IMR-90 (cell line): ENCODE measurements around the gene FBXO17. TPM values are rescaled to one million over a fixed set of nuclear protein-coding genes. Genes with fewer than 3 reads are reported as not detected.

Experiments
- ATAC-seq: fragments of 200-7000 bp; cut with Tn5 transposase; 2 replicates; pipeline ENCODE4 v1.9.1; 2020; ENCODE audit warnings: low read depth, mild to moderate bottlenecking, moderate library complexity
- BruUV-seq: library from RNA; stranded (reverse); fragments of 400-500 nt; replicated peaks from 2 replicates; lab custom pipeline; 2021; lab: Mats Ljungman, UMichigan
- CTCF ChIA-PET: fragments of 300-600 bp; formaldehyde crosslinking; extraction: SDS; loops from one replicate; lab custom pipeline; 2021; ENCODE audit warnings: antibody characterized with exemption; lab: Yijun Ruan, JAX
- POLR2A ChIA-PET: fragments of 300-600 bp; sonication (Branson Sonifier 250); formaldehyde crosslinking; loops from one replicate; lab custom pipeline; 2022; ENCODE audit warnings: antibody characterized with exemption; ENCODE audit not compliant: unreplicated experiment; lab: Charles Lee
- DNase-seq: peaks from one replicate; pipeline ENCODE4 v3.0.0; 2013
- H2AFZ ChIP-seq: replicated peaks from 2 replicates; pipeline ENCODE3; 2013; ENCODE audit warnings: low read length, mild to moderate bottlenecking; ENCODE audit not compliant: poor library complexity
- H2AK5ac ChIP-seq: 2 replicates; pipeline ENCODE4 v1.6.1; 2013; ENCODE audit warnings: low read depth, low read length, inconsistent platforms
- H2AK9ac ChIP-seq: replicated peaks from 2 replicates; pipeline ENCODE3; 2013; ENCODE audit warnings: mild to moderate bottlenecking, low read depth, low read length, moderate library complexity; ENCODE audit not compliant: poor library complexity
- H2BK120ac ChIP-seq: 2 replicates; pipeline ENCODE4 v1.6.1; 2013; ENCODE audit warnings: low read depth, low read length, inconsistent platforms
- H2BK15ac ChIP-seq: 3 replicates; pipeline ENCODE4 v1.6.1; 2013; ENCODE audit warnings: low read depth, low read length, inconsistent platforms
- H2BK20ac ChIP-seq: 2 replicates; pipeline ENCODE4 v1.6.1; 2013; ENCODE audit warnings: low read depth, mild to moderate bottlenecking, inconsistent platforms, low read length, moderate library complexity
- H2BK5ac ChIP-seq: 2 replicates; pipeline ENCODE4 v1.6.1; 2013; ENCODE audit warnings: mild to moderate bottlenecking, low read depth, low read length, inconsistent platforms; ENCODE audit not compliant: poor library complexity, severe bottlenecking
- H3K14ac ChIP-seq: replicated peaks from 2 replicates; pipeline ENCODE4 v1.6.1; 2013; ENCODE audit warnings: low read depth, low read length, inconsistent platforms
- H3K18ac ChIP-seq: 2 replicates; pipeline ENCODE4 v1.6.1; 2013; ENCODE audit warnings: low read depth, low read length, control low read depth
- H3K23ac ChIP-seq: 2 replicates; pipeline ENCODE4 v1.6.1; 2013; ENCODE audit warnings: low read depth, low read length, inconsistent platforms
- H3K27ac ChIP-seq: 2 replicates; pipeline ENCODE4 v1.5.1; 2013; ENCODE audit warnings: mild to moderate bottlenecking, control low read depth, low read length; ENCODE audit not compliant: insufficient read depth
- H3K27me3 ChIP-seq: 2 replicates; pipeline ENCODE4 v1.6.1; 2013; ENCODE audit warnings: low read length; ENCODE audit not compliant: control insufficient read depth, insufficient read depth
- H3K36me3 ChIP-seq: 2 replicates; pipeline ENCODE4 v1.6.1; 2013; ENCODE audit warnings: low read length, mixed read lengths; ENCODE audit not compliant: control insufficient read depth, insufficient read depth
- H3K4ac ChIP-seq: 2 replicates; pipeline ENCODE4 v1.6.1; 2013; ENCODE audit warnings: low read depth, low read length, inconsistent platforms
- H3K4me1 ChIP-seq: 2 replicates; pipeline ENCODE4 v1.6.1; 2013; ENCODE audit warnings: low read length, mixed read lengths; ENCODE audit not compliant: control insufficient read depth, insufficient read depth
- H3K4me2 ChIP-seq: 2 replicates; pipeline ENCODE4 v1.6.1; 2013; ENCODE audit warnings: low read depth, mild to moderate bottlenecking, control low read depth, low read length, moderate library complexity
- H3K4me3 ChIP-seq: 2 replicates; pipeline ENCODE4 v1.5.1; 2013; ENCODE audit warnings: low read depth, mild to moderate bottlenecking, control low read depth, low read length, moderate library complexity; ENCODE audit not compliant: insufficient read depth
- H3K56ac ChIP-seq: 2 replicates; pipeline ENCODE4 v1.6.1; 2013; ENCODE audit warnings: low read length, inconsistent platforms; ENCODE audit not compliant: insufficient read depth; ENCODE audit errors: extremely low read depth
- H3K79me1 ChIP-seq, 2 experiments: 2 replicates each; pipeline ENCODE4 v1.6.1; 2013; ENCODE audit warnings: low read length in 2 of 2, inconsistent platforms in 1 of 2, low read depth in 1 of 2
- H3K9ac ChIP-seq: 2 replicates; pipeline ENCODE4 v1.6.1; 2013; ENCODE audit warnings: low read depth, low read length, control low read depth
- H3K9me1 ChIP-seq: 2 replicates; pipeline ENCODE4 v1.6.1; 2013; ENCODE audit warnings: low read length, inconsistent platforms; ENCODE audit not compliant: insufficient read depth
- H3K9me3 ChIP-seq: 2 replicates; pipeline ENCODE4 v1.6.1; 2013; ENCODE audit warnings: low read length; ENCODE audit not compliant: control insufficient read depth, insufficient read depth
- H4K20me1 ChIP-seq: 2 replicates; pipeline ENCODE4 v1.6.1; 2013; ENCODE audit warnings: low read length, inconsistent platforms; ENCODE audit not compliant: insufficient read depth
- H4K5ac ChIP-seq: 2 replicates; pipeline ENCODE4 v1.6.1; 2013; ENCODE audit warnings: mild to moderate bottlenecking, low read depth, low read length, control low read depth
- H4K8ac ChIP-seq, 2 experiments: 2 replicates each; pipeline ENCODE4 v1.6.1; 2013; ENCODE audit warnings: low read depth in 2 of 2, low read length in 2 of 2, control low read depth in 1 of 2, inconsistent platforms in 1 of 2
- H4K91ac ChIP-seq: 2 replicates; pipeline ENCODE4 v1.6.1; 2013; ENCODE audit warnings: low read depth, low read length, inconsistent platforms; ENCODE audit not compliant: insufficient read depth
- CHD1 ChIP-seq: IDR thresholded peaks from 2 replicates; pipeline ENCODE4 v1.6.1; 2012; ENCODE audit warnings: low read depth, low read length, improper control_type of control experiment
- WGBS, 2 experiments: methylation state at CpG; one replicate each; pipeline versions ENCODE4 v1.1.5 to v1.1.7; 2013; ENCODE audit warnings: missing lambda C conversion rate in 2 of 2; ENCODE audit not compliant: insufficient read length in 1 of 2; ENCODE audit errors: extremely low coverage in 2 of 2; 5-methylcytosine and 5-hydroxymethylcytosine counted together
- dilution Hi-C: fragments of 300-500 bp; cut with HindIII; formaldehyde crosslinking; loops from one replicate; pipeline ENCODE4 v1.14.3; 2018; ENCODE audit warnings: low sequenced_read_pairs; ENCODE audit not compliant: unreplicated experiment
- in situ Hi-C: fragments of 300-500 bp; cut with MboI; formaldehyde crosslinking; loops from 3 replicates; pipeline ENCODE4 v1.14.3; 2019; ENCODE audit warnings: low sequenced_read_pairs, inconsistent platforms, mixed read lengths
- intact Hi-C: fragments of 100-400 bp; cut with micrococcal nuclease; formaldehyde crosslinking; loops from 2 replicates; pipeline ENCODE4 v1.10.0; 2022
- polyA plus RNA-seq, 3 experiments: library from polyadenylated mRNA; depleted of rRNA; stranded (reverse); fragments of >200 nt; gene quantifications; 2 replicates each; pipeline ENCODE4 v1.2.3, GENCODE V29; 2012; ENCODE audit warnings: low replicate concordance in 1 of 3
- total RNA-seq: library from RNA; depleted of rRNA; stranded (reverse); fragments of >200 nt; gene quantifications from 2 replicates; pipeline ENCODE4 v1.2.3, GENCODE V29; 2012

The FBXO17 gene
- total and polyA plus RNA-seq, 2 of the 4 experiments (the other 2 are of a cell fraction) = 10.8 to 20.7 TPM

DNA sequence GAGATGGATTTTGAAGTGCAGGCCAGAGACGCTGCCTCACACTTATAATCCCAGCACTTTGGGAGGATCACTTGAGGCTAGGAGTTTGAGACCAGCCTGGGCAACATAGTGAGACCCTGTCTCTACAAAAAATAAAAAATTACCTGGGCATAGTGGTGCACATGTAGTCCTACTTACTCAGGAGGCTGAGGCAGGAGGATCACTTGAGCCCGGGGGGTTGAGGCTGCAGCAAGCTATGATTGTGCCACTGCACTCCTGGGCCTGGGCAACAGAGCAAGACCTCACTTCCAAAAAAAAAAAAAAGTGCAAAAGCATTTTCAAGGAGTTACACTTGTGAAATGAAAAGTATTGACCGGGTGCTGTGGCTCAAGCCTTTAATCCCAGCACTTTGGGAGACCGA, 27.6 kb upstream of the FBXO17 start:
- H2BK120ac ChIP-seq = no peak overlapping the region
- BruUV-seq = no TSS peak
- no peak overlapping the region for H3K56ac ChIP-seq
- H2AFZ ChIP-seq = no peak overlapping the region
- H2BK20ac ChIP-seq = no peak overlapping the region
- no peak overlapping the region for H3K4ac ChIP-seq
- H3K4me2 ChIP-seq = no peak overlapping the region
- H2BK15ac ChIP-seq = no peak overlapping the region
- CTCF ChIA-PET = no interaction called here
- no peak overlapping the region for H2BK5ac ChIP-seq
- in situ Hi-C loops (no loop called here), dilution Hi-C loops (no loop called here), intact Hi-C loops (no loop called here)
- no peak overlapping the region for H2AK5ac ChIP-seq
- no peak overlapping the region for H3K23ac ChIP-seq
- H3K36me3 ChIP-seq = no peaks in the 10 kb centered on the region
- no peak overlapping the region for H4K5ac ChIP-seq
- ATAC-seq (no peak), DNase-seq (no peak)
- H4K8ac ChIP-seq = no peak overlapping the region
- H3K4me3 ChIP-seq = no peak overlapping the region
- no peaks in the 10 kb centered on the region for H3K9me1 ChIP-seq
- no peak overlapping the region for H3K14ac ChIP-seq
- H3K27ac ChIP-seq = no peak overlapping the region
- POLR2A ChIA-PET = no interaction called here
- WGBS, 2 experiments = no CpG with 5 or more reads among the region's 4 CpGs
- H3K27me3 ChIP-seq = peaks cover 20% of the 10 kb centered on the region
- H4K20me1 ChIP-seq = no peaks in the 10 kb centered on the region
- H3K9ac ChIP-seq = no peak overlapping the region
- TF ChIP-seq CHD1 = no peak
- no peak overlapping the region for H2AK9ac ChIP-seq
- no peaks in the 10 kb centered on the region for H3K9me3 ChIP-seq
- no peaks in the 10 kb centered on the region for H3K4me1 ChIP-seq
- no peak overlapping the region for H3K18ac ChIP-seq
- no peak overlapping the region for H4K91ac ChIP-seq
- no peaks in the 10 kb centered on the region for H3K79me1 ChIP-seq
